GM13977 (cell line): Measurements from ENCODE around the gene ROBO1.
"Not testable (repeated sequence)": the region's sequence is repeated elsewhere in the genome, so short reads cannot be mapped to it uniquely, and the experiment has no call there.

Experiments used
- DNase-seq: peaks from one replicate; pipeline ENCODE4 v3.0.0; 2012; ENCODE audit warnings: low spot score
- in situ Hi-C: fragments of 300-500 bp; cut with MboI; formaldehyde crosslinking; loops from one replicate; pipeline ENCODE4 v1.12.0; 2022; ENCODE audit warnings: low sequenced_read_pairs, low pct_unique_long_range_greater_than_20kb, mixed read lengths, inconsistent platforms; ENCODE audit not compliant: unreplicated experiment
- TF ChIP-seq, protein P1 (sequence below): IDR thresholded peaks from 2 replicates; pipeline ENCODE4 v1.5.1; 2012; ENCODE audit warnings: mild to moderate bottlenecking, control low read depth; ENCODE audit not compliant: insufficient read depth; ENCODE audit errors: extremely low read depth, missing control alignments

ROBO1 gene

DNA sequence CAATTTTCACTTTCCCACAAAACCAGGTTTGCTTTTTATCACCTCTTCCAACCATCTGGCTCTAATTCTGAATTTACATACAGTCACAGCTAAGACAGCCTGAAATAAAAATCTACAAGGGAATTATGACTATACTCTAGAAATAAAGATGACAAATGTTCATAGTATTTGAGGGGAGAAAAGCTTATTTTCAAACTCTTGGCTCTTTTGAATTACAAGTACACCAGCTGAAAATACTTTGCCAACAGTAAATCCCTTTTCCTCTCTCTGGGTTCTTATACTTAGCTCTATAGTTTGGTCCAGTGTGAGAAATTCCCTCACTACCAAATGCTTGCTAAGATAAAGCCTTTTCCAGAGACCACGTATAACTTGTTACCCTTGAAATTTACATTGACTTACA lies 1037.9 kb downstream of the ROBO1 start:
- in situ Hi-C loops: no loop called here
- DNase-seq: no peak
- TF ChIP-seq, protein P1, sequence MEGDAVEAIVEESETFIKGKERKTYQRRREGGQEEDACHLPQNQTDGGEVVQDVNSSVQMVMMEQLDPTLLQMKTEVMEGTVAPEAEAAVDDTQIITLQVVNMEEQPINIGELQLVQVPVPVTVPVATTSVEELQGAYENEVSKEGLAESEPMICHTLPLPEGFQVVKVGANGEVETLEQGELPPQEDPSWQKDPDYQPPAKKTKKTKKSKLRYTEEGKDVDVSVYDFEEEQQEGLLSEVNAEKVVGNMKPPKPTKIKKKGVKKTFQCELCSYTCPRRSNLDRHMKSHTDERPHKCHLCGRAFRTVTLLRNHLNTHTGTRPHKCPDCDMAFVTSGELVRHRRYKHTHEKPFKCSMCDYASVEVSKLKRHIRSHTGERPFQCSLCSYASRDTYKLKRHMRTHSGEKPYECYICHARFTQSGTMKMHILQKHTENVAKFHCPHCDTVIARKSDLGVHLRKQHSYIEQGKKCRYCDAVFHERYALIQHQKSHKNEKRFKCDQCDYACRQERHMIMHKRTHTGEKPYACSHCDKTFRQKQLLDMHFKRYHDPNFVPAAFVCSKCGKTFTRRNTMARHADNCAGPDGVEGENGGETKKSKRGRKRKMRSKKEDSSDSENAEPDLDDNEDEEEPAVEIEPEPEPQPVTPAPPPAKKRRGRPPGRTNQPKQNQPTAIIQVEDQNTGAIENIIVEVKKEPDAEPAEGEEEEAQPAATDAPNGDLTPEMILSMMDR: no peak

DNA sequence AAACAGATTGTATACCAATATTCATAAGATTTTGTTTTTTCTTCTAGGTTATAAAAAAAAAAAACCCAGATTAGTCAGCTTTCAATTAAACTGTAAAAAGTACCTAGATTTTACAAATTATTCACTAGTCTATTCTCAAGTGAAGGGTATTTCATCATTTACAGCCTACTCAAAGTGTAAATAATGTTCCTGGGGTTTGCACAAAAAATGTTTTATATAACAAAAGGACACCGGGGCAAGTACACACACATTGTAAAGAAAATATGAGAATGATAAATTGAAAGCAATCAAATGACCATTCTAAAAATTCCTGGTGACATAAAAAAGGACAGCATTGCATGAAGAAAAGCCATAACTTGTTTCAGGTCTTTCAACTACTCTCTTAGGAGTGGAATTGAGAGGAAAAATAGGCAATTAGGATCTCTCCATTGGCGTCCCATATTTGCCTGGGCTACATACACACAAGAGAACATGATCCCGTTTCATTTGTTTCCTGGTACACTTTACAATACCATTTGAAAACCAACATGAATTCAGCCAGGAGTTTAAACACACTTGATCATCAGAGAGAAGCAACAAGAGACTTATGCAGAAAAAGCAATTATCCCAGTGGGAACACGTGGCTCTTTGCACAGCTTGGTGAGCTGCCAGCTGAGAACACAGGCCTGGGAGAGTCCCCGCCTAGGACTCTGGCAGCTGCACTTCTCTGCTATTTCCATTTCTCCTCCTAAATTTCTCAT lies 1039.2 kb downstream of the ROBO1 start:
- TF ChIP-seq, protein P1: no peak
- no peak for DNase-seq

DNA sequence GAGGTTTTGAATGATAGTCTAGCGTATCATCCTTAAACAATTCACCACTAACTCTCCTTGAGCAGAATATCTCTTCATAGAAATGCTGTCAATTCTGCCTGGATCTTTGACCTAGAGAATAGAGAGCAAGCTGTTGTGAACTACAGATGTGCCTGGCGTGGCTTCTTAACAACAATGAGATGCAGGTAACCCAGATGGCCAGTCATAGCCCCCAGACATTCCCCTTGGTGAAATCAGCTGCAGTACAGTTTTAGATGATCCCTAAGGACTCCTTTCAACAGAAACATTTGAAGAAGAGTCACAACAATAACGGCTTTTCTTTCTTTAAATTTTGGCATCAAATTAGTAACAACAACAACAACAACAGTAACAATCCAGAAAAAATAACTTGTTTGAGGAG lies 1041.3 kb downstream of the ROBO1 start:
- in situ Hi-C loops: no loop called here
- DNase-seq: no peak
- TF ChIP-seq, protein P1: no peak

More for the DNA sequence above, 1039.2 kb downstream of the ROBO1 start:
- in situ Hi-C loops: no loop called here

DNA sequence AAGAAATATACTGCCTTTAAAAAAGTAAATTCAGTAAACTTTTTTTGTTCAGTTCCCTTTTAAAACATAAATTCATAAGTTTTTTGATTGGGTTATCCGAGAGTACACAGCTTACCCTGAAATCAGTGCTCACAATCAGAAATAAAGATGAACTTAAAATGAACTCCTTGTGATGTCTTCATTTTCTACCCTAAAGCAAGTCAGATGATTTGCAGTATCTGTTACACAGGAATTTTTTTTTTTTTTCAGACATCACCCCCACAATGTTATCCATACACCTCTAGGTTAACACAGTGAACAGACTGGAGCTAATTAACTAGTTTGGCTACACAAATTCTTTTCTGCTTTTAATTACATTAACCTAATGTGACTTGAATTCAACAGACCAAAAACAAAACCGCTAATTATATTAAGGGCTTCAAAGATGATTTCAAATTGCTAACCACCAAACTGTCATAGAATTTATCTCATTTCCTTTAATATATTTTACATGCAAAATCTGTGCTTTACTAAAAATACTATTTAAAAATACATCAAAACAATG lies 1042.0 kb downstream of the ROBO1 start:
- no peak for DNase-seq
- TF ChIP-seq, protein P1: no peak
- in situ Hi-C loops: no loop called here

DNA sequence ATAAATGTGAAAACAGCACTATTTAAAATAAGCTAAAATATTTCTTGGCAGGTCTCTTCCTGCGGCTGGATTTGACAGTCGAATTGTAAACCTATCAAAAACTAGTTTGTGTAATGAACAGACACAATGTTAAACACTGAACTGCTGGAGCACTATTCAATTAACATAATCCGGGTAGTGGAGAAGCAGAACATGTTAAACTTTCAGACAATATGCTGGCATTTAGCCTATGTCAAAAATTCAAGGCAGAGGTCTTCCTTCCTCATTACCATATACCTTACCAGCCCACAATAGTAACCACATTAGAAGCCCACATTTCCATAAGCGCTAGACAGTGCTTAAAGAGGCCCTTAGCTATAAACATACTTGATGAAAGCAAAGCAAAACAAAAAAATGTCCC lies 1042.9 kb downstream of the ROBO1 start:
- no peak for DNase-seq
- TF ChIP-seq, protein P1: no peak
- in situ Hi-C loops: no loop called here

DNA sequence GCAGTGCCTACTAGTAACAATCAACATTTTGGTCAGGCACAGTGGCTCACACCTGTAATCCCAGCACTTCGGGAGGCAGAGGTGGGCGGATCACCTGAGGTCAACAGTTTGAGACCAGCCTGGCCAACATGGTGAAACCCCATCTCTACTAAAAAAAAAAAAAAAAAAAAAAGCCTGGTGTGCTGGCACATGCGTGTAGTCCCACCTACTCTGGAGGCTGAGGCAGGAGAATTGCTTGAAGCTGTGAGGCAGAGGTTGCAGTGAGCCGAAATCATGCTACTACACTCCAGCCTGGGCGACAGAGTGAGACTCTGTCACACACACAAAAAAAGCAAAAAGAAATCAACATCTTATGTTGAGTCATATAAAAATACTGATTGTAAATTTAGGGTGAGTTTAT lies 1043.4 kb downstream of the ROBO1 start:
- in situ Hi-C loops, DNase-seq: not testable (repeated sequence)

DNA sequence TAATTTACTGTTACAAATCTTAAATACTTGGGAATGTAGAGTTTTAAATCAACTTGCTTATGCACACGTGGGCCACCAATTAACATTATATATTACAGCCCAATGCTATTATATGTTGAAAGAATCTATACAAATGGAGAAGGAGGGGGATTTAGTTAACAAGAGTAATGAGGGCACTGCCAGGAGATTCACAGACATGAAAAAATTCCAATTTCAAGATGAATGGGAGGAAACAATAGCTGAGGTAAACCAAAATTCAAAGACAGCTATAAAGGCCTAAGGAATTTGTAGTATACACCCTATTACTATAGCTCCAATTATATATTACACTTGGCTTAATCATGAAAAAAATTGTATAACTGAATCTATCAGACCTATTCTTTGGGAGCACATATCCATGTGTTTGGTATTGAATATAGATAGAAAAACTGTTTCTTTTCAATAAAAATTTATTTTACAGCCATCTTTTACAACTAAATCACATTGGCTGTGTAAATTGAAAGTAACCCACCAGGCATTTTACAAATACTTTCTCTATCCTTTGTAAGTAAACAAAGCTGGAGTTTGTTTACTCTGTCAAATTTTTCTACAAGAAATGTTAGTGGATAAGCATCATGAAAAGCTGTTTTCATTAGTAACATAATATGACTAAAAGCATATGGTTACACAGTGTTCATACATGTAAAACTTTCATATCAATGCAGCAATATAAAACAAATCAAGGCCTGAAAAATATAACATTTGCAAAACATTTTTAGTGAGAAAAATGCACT lies 1045.8 kb downstream of the ROBO1 start:
- in situ Hi-C loops: no loop called here
- no peak for DNase-seq

More for the DNA sequence above, 1045.8 kb downstream of the ROBO1 start:
- TF ChIP-seq, protein P1: no peak
